Stomach (tissue), 4 donors: ENCODE results near the gene SPATA20.

Source experiments
- EP300 ChIP-seq: sonication (generic); formaldehyde crosslinking; IDR thresholded peaks from one replicate; pipeline ENCODE4 v1.6.1; 2017; ENCODE audit warnings: antibody characterized with exemption
- POLR2A ChIP-seq, 4 donors: fragments of 450-650 bp; IDR thresholded peaks; one replicate each; pipeline ENCODE4 v1.6.1; 2016; ENCODE audit warnings: antibody characterized with exemption in 4 of 4, control low read depth in 2 of 4, mild to moderate bottlenecking in 1 of 4, moderate library complexity in 1 of 4
- POLR2AphosphoS5 ChIP-seq, 3 donors: sonication (generic); formaldehyde crosslinking; IDR thresholded peaks; one replicate each; pipeline ENCODE4 v1.6.1; 2016; ENCODE audit warnings: antibody characterized with exemption in 3 of 3
- TF ChIP-seq, protein P1 (sequence below), 7 experiments: fragments of 450-650 bp in 4 of 7; fragments of 200-600 bp in 3 of 7; sonication (generic) in 3 of 7; IDR thresholded peaks; one replicate each; pipeline ENCODE4 v1.5.1; 2016 to 2019; ENCODE audit warnings: antibody characterized with exemption in 7 of 7, control low read depth in 2 of 7, mild to moderate bottlenecking in 1 of 7

- no peak for TF ChIP-seq POLR2AphosphoS5 (IDR thresholded peaks at IDR 0.05)
- TF ChIP-seq POLR2A (IDR thresholded peaks at IDR 0.05) = no peak
- TF ChIP-seq, protein P1, sequence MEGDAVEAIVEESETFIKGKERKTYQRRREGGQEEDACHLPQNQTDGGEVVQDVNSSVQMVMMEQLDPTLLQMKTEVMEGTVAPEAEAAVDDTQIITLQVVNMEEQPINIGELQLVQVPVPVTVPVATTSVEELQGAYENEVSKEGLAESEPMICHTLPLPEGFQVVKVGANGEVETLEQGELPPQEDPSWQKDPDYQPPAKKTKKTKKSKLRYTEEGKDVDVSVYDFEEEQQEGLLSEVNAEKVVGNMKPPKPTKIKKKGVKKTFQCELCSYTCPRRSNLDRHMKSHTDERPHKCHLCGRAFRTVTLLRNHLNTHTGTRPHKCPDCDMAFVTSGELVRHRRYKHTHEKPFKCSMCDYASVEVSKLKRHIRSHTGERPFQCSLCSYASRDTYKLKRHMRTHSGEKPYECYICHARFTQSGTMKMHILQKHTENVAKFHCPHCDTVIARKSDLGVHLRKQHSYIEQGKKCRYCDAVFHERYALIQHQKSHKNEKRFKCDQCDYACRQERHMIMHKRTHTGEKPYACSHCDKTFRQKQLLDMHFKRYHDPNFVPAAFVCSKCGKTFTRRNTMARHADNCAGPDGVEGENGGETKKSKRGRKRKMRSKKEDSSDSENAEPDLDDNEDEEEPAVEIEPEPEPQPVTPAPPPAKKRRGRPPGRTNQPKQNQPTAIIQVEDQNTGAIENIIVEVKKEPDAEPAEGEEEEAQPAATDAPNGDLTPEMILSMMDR (IDR thresholded peaks at IDR 0.05) = no peak
- no peak for TF ChIP-seq EP300
Measured at GRCh38 chr17:50568659-50569058, 21.7 kb downstream of the SPATA20 start.
